ENCODE measurements around the gene ANXA11. TPM values are rescaled to one million over a fixed set of nuclear protein-coding genes. Genes with fewer than 3 reads are reported as not detected.

Gene ANXA11
- total and polyA plus RNA-seq, 2 experiments from 2014 or later, result 42.3 to 70.0 TPM

- TF ChIP-seq REST (IDR thresholded peaks at IDR 0.05; ENCODE audit: unreplicated experiment), result no peak
Observed at GRCh38 chr10:80174641-80175395, 30.5 kb downstream of the ANXA11 start (continued).

GRCh38 chr10:80173466-80173865, 31.9 kb downstream of the ANXA11 start:
- Histone ChIP-seq H3K79me2 (replicated peaks; ENCODE audit: insufficient read depth) (no peaks in the 10 kb centered on the region), H3K36me3 (ENCODE audit: insufficient read depth) (no peaks in the 10 kb centered on the region), H4K20me1 (replicated peaks; ENCODE audit: insufficient read depth) (peaks cover 2% of the 10 kb centered on the region), H3K9me2 (ENCODE audit: insufficient read depth) (no peaks in the 10 kb centered on the region), H3K27ac (ENCODE audit: low read depth) (no peak overlapping the region), H3K4me2 (no peak overlapping the region), H3K4me1 (ENCODE audit: insufficient read depth) (peaks cover 8% of the 10 kb centered on the region; the same call in 1 of the 2 replicates), H2AFZ (no peak overlapping the region), H3K4me3 (no peak overlapping the region), H3F3A (replicated peaks; ENCODE audit: low read depth) (no peaks in the 10 kb centered on the region), H3K27me3 (ENCODE audit: insufficient read depth) (no peaks in the 10 kb centered on the region)
- TF ChIP-seq POLR2AphosphoS5 (IDR thresholded peaks at IDR 0.05; ENCODE audit: low read depth) (no peak), NANOG (IDR thresholded peaks at IDR 0.05; ENCODE audit: borderline replicate concordance) (no peak), CREB1 (CRISPR knock-in tag; IDR thresholded peaks at IDR 0.05; ENCODE audit: low read depth) (no peak), REST (IDR thresholded peaks at IDR 0.05; ENCODE audit: unreplicated experiment) (no peak), ZNF114 (CRISPR knock-in tag; IDR thresholded peaks at IDR 0.05) (no peak), ZNF462 (CRISPR knock-in tag; IDR thresholded peaks at IDR 0.05) (no peak), JUNB (IDR thresholded peaks at IDR 0.05; ENCODE audit: unreplicated experiment) (no peak), STAT1 (IDR thresholded peaks at IDR 0.05; ENCODE audit: unreplicated experiment) (no peak)
- no peaks in the 10 kb centered on the region for H3K36me3 Mint-ChIP-seq (ENCODE audit: low read depth)
- no peak overlapping the region for H3K27ac Mint-ChIP-seq
- peaks cover 31% of the 10 kb centered on the region for H3K4me1 Mint-ChIP-seq
- no peak overlapping the region for H3K4me3 Mint-ChIP-seq
- no peaks in the 10 kb centered on the region for H3K9me3 Mint-ChIP-seq
- DNase-seq (ENCODE audit: low spot score) (no peak), ATAC-seq (no peak)
- peaks cover 5% of the 10 kb centered on the region for H3K27me3 Mint-ChIP-seq (ENCODE audit: insufficient read depth, low read depth, poor library complexity)

All from GM23338 (cell line).